NCI-H187 (cell line): Measurements from ENCODE around the gene BACE2.
"Not testable (repeated sequence)": the region's sequence is repeated elsewhere in the genome, so short reads cannot be mapped to it uniquely, and the experiment has no call there.

Source experiments
- DNase-seq, 2 experiments: peaks; one replicate each; lab custom pipeline; 2025; lab: John Stamatoyannopoulos, UW

Gene BACE2

GRCh38 chr21:41240040-41240439 lies 72.1 kb downstream of the BACE2 start:
- DNase-seq: no peak

- peak; percentile 22 to 60 for DNase-seq
Measured at GRCh38 chr21:41241341-41241740, 73.4 kb downstream of the BACE2 start.

GRCh38 chr21:41242238-41242829 lies 74.4 kb downstream of the BACE2 start:
- no peak for DNase-seq

GRCh38 chr21:41243107-41243506 lies 75.1 kb downstream of the BACE2 start:
- no peak for DNase-seq

- not testable (repeated sequence) for DNase-seq
Measured at GRCh38 chr21:41244266-41244880, 76.4 kb downstream of the BACE2 start.

GRCh38 chr21:41245509-41246135 lies 77.7 kb downstream of the BACE2 start:
- DNase-seq: no peak

- DNase-seq: no peak
Measured at GRCh38 chr21:41246808-41247207, 78.8 kb downstream of the BACE2 start.

- DNase-seq: no peak
Measured at GRCh38 chr21:41247561-41248545, 79.9 kb downstream of the BACE2 start.

- DNase-seq: no peak
Measured at GRCh38 chr21:41249476-41249875, 81.5 kb downstream of the BACE2 start.

- no peak for DNase-seq
Measured at GRCh38 chr21:41250519-41250918, 82.6 kb downstream of the BACE2 start.

GRCh38 chr21:41251961-41252642 lies 84.1 kb downstream of the BACE2 start:
- no peak for DNase-seq

- DNase-seq: no peak
Measured at GRCh38 chr21:41254090-41254700, 86.2 kb downstream of the BACE2 start.

GRCh38 chr21:41255190-41255589 lies 87.2 kb downstream of the BACE2 start:
- DNase-seq: no peak

- not testable (repeated sequence) for DNase-seq
Measured at GRCh38 chr21:41256231-41256630, 88.3 kb downstream of the BACE2 start.

GRCh38 chr21:41256771-41257702 lies 89.1 kb downstream of the BACE2 start:
- no peak for DNase-seq

GRCh38 chr21:41258617-41259016 lies 90.7 kb downstream of the BACE2 start:
- DNase-seq: no peak

- DNase-seq: no peak
Measured at GRCh38 chr21:41260428-41260827, 92.5 kb downstream of the BACE2 start.

- DNase-seq: no peak
Measured at GRCh38 chr21:41267346-41267745, 99.4 kb downstream of the BACE2 start.

- no peak for DNase-seq
Measured at GRCh38 chr21:41269535-41269934, 101.6 kb downstream of the BACE2 start.

GRCh38 chr21:41277196-41277595 lies 109.2 kb downstream of the BACE2 start:
- DNase-seq: no peak
